ENCODE data around the gene DGCR2.

- TF ChIP-seq CTCF (IDR thresholded peaks at IDR 0.05) (no peak), POLR2A (IDR thresholded peaks at IDR 0.05) (no peak)
These were observed 35.3 kb downstream of the DGCR2 start for GRCh38 chr22:19086896-19087295.

Measured in body of pancreas (tissue), 4 donors.